Breast epithelium (tissue), 3 donors: Measurements from ENCODE around the gene CRYGD.

Experiments
- POLR2A ChIP-seq: fragments of 450-650 bp; IDR thresholded peaks from one replicate; pipeline ENCODE4 v1.6.1; 2016; ENCODE audit warnings: antibody characterized with exemption, mild to moderate bottlenecking, moderate library complexity
- POLR2AphosphoS5 ChIP-seq, 3 donors: sonication (generic); formaldehyde crosslinking; IDR thresholded peaks; one replicate each; pipeline ENCODE4 v1.6.1; 2017; ENCODE audit warnings: antibody characterized with exemption in 3 of 3

DNA sequence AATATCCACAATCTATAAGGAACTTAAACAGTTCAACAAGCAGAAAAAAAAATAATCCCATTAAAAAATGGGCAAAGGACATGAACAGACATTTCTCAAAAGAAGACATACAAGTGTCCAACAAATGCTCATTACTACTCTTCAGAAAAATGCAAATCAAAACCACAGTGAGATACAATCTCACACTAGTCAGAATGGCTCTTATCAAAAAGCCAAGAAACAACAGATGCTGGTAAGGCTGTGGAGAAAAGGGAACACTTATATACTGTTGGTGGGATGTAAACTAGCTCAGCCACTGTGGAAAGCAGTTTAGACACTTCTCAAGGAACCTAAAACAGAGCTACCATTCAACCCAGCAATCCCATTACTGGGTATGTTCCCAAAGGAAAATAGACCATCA, 28.8 kb upstream of the CRYGD start:
- no peak for TF ChIP-seq POLR2AphosphoS5 (IDR thresholded peaks at IDR 0.05)
- TF ChIP-seq POLR2A = no peak
